Ovary (tissue), 9 donors: ENCODE data around the gene C17orf100. TPM values are rescaled to one million over a fixed set of nuclear protein-coding genes. Genes with fewer than 3 reads are reported as not detected.

Experiments used
- DNase-seq, 5 donors: peaks; one replicate each; pipeline ENCODE4 v3.0.0-alpha.2; 2019 to 2020
- H3K27ac ChIP-seq, 2 donors: fragments of 200-600 bp; one replicate each; pipeline versions ENCODE4 v1.5.1 to v1.8.0; 2019 to 2022
- H3K27me3 ChIP-seq: fragments of 200-600 bp; one replicate; pipeline ENCODE4 v1.8.0; 2022
- H3K36me3 ChIP-seq: fragments of 200-600 bp; sonication (generic); one replicate; pipeline ENCODE4 v1.5.1; 2019
- H3K4me1 ChIP-seq: one replicate; pipeline ENCODE4 v1.8.1; 2013; ENCODE audit warnings: mild to moderate bottlenecking, moderate library complexity; ENCODE audit not compliant: insufficient read depth
- H3K4me3 ChIP-seq: fragments of 200-600 bp; sonication (generic); one replicate; pipeline ENCODE4 v1.5.1; 2017
- H3K9me3 ChIP-seq, 2 donors: fragments of 200-600 bp in 1 of 2; sonication (generic) in 1 of 2; one replicate each; pipeline versions ENCODE4 v1.5.1 to v1.8.1; 2013 to 2019; ENCODE audit warnings: mild to moderate bottlenecking in 1 of 2, moderate library complexity in 1 of 2
- EP300 ChIP-seq: sonication (generic); formaldehyde crosslinking; IDR thresholded peaks from one replicate; pipeline ENCODE4 v1.6.1; 2017; ENCODE audit warnings: antibody characterized with exemption
- POLR2A ChIP-seq: fragments of 450-650 bp; IDR thresholded peaks from one replicate; pipeline ENCODE4 v1.6.1; 2017; ENCODE audit warnings: antibody characterized with exemption, mild to moderate bottlenecking, moderate library complexity
- WGBS, 3 donors: extraction: QIAGEN DNeasy Blood & Tissue Kit in 1 of 3; methylation state at CpG; one replicate each; pipeline versions ENCODE4 v1.1.5 to v1.1.7; 2013 to 2017; 5-methylcytosine and 5-hydroxymethylcytosine counted together
- intact Hi-C, 4 donors: fragments of 100-400 bp; cut with DNase I; formaldehyde crosslinking; loops; one replicate each; pipeline versions ENCODE4 v1.11.0 to v1.15.1; 2022 to 2023
- polyA plus RNA-seq, 2 donors: library from polyadenylated mRNA; stranded (reverse); fragments of 200-250 nt in 1 of 2; fragments of 350-450 nt in 1 of 2; fragmentation: Illumina TruSeq in 1 of 2; extraction: RNeasy Lipid Tissue Mini Kit (QIAGEN cat#74804) in 1 of 2; gene quantifications; one replicate each; pipeline ENCODE4 v1.2.3, GENCODE V29; 2013 to 2014
- total RNA-seq, 7 donors: library from RNA; depleted of rRNA in 2 of 7; stranded (reverse); fragments of >200 nt in 2 of 7; fragmentation: NEBNext Ultra II Directional in 3 of 7; extraction: Animal tissue kit (Norgen Biotek cat#: 25700) in 3 of 7; gene quantifications; one replicate each; pipeline versions ENCODE4 v1.1.0 to v1.2.4, GENCODE V29; 2016 to 2023
- TF ChIP-seq, protein P1 (sequence below), 3 donors: fragments of 450-650 bp in 2 of 3; fragments of 200-600 bp in 1 of 3; IDR thresholded peaks; one replicate each; pipeline versions ENCODE4 v1.5.1 to v1.8.0; 2016 to 2022; ENCODE audit warnings: antibody characterized with exemption in 3 of 3, mild to moderate bottlenecking in 1 of 3
- donor health status: DM: no; HTN: no; CAD: no; lungs with moderate emphysema.
- donor health status: DM: no; HTN: no; CAD: no.
- donor health status: Bipolar disorder and iron deficiency.
- donor health status: DM: yes; HTN: yes; CAD: no.
- donor health status: DM: no; HTN: no; CAD: no.
- donor health status: DM: yes; HTN: yes; CAD: no.

Gene C17orf100
- total and polyA plus RNA-seq, 9 donors: 0.81 to 2.1 (median 1.6) TPM

GRCh38 chr17:6627019-6627418 is 24.5 kb upstream of the C17orf100 start:
- no peaks in the 10 kb centered on the region for H3K27me3 ChIP-seq
- no peak overlapping the region for H3K27ac ChIP-seq
- H3K4me3 ChIP-seq: no peak overlapping the region
- H3K36me3 ChIP-seq: no peaks in the 10 kb centered on the region
- WGBS, 3 donors: 39 to 44% (median 44%) methylated on average over 1 of the region's 1 CpG
- TF ChIP-seq, protein P1, sequence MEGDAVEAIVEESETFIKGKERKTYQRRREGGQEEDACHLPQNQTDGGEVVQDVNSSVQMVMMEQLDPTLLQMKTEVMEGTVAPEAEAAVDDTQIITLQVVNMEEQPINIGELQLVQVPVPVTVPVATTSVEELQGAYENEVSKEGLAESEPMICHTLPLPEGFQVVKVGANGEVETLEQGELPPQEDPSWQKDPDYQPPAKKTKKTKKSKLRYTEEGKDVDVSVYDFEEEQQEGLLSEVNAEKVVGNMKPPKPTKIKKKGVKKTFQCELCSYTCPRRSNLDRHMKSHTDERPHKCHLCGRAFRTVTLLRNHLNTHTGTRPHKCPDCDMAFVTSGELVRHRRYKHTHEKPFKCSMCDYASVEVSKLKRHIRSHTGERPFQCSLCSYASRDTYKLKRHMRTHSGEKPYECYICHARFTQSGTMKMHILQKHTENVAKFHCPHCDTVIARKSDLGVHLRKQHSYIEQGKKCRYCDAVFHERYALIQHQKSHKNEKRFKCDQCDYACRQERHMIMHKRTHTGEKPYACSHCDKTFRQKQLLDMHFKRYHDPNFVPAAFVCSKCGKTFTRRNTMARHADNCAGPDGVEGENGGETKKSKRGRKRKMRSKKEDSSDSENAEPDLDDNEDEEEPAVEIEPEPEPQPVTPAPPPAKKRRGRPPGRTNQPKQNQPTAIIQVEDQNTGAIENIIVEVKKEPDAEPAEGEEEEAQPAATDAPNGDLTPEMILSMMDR (IDR thresholded peaks at IDR 0.05): no peak
- TF ChIP-seq EP300 (no peak), POLR2A (no peak)
- no peaks in the 10 kb centered on the region for H3K4me1 ChIP-seq
- no peaks in the 10 kb centered on the region for H3K9me3 ChIP-seq
- DNase-seq: no peak
- intact Hi-C loops: no loop called here

GRCh38 chr17:6630390-6630789 is 21.2 kb upstream of the C17orf100 start:
- TF ChIP-seq POLR2A: no peak
- TF ChIP-seq, protein P1 (IDR thresholded peaks at IDR 0.05): no peak
- TF ChIP-seq EP300: no peak
- H3K27ac ChIP-seq: no peak overlapping the region
- no peak overlapping the region for H3K4me3 ChIP-seq
- no peak for DNase-seq
- no peaks in the 10 kb centered on the region for H3K36me3 ChIP-seq
- no peaks in the 10 kb centered on the region for H3K27me3 ChIP-seq
- WGBS, 3 donors: 95 to 100% (median 100%) methylated on average over 1 of the region's 1 CpG
- H3K9me3 ChIP-seq: no peaks in the 10 kb centered on the region
- no peaks in the 10 kb centered on the region for H3K4me1 ChIP-seq
- intact Hi-C loops: loop anchor here in 1 of 4 donors (10.0 kb wide), 1 partner anchor 156 kb away; no protein-coding TSS in a partner anchor

DNA sequence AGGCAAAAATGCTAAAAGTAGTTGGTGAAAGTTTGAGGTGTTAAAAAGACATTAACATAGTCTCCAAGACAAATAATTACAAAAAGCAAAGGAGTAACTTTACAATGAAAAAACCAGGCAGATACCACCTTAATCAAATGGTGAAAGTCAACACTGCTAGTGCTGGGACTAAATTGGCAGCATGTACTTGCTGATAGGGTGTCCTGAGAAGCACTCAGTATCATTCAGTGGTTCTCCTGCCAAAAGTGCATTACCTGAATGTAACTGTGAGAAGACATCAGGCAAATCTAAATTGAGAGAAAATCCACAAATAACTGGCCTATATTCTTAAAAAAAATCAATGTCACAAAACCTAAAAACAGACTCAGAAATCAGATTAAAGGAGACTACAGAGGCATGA is 19.0 kb upstream of the C17orf100 start:
- DNase-seq: no peak
- Histone ChIP-seq H3K27ac (no peak overlapping the region), H3K4me3 (no peak overlapping the region), H3K36me3 (no peaks in the 10 kb centered on the region), H3K9me3 (no peaks in the 10 kb centered on the region), H3K4me1 (no peaks in the 10 kb centered on the region), H3K27me3 (no peaks in the 10 kb centered on the region)
- intact Hi-C loops: loop anchor here in 1 of 4 donors (10.0 kb wide), 1 partner anchor 158 kb away; no protein-coding TSS in a partner anchor
- TF ChIP-seq, protein P1 (IDR thresholded peaks at IDR 0.05): no peak
- TF ChIP-seq POLR2A (no peak), EP300 (no peak)

- no peaks in the 10 kb centered on the region for H3K36me3 ChIP-seq
- H3K4me1 ChIP-seq: peaks cover 3% of the 10 kb centered on the region
- intact Hi-C loops: loop anchor here in 1 of 4 donors (10.0 kb wide), 1 partner anchor 158 kb away; no protein-coding TSS in a partner anchor
- no peaks in the 10 kb centered on the region for H3K27me3 ChIP-seq
- DNase-seq: no peak
- no peak overlapping the region for H3K27ac ChIP-seq
- H3K4me3 ChIP-seq: no peak overlapping the region
- no peak for TF ChIP-seq EP300
- TF ChIP-seq POLR2A: no peak
- TF ChIP-seq, protein P1 (IDR thresholded peaks at IDR 0.05): no peak
- WGBS, 3 donors: 94 to 95% (median 94%) methylated on average over 3 of the region's 3 CpGs
- no peaks in the 10 kb centered on the region for H3K9me3 ChIP-seq
Measured at GRCh38 chr17:6633263-6633662, 18.3 kb upstream of the C17orf100 start.
